ENCODE measurements around the gene SDF4. TPM values are rescaled to one million over a fixed set of nuclear protein-coding genes. Genes with fewer than 3 reads are reported as not detected.
"Not testable (repeated sequence)": the region's sequence is repeated elsewhere in the genome, so short reads cannot be mapped to it uniquely, and the experiment has no call there.

The SDF4 gene
- total and polyA plus RNA-seq, 2 donors (not counting 1 experiment from before 2014, with no cell fraction given): 127 to 133 TPM

GRCh38 chr1:1250786-1251284 is 19.0 kb upstream of the SDF4 start:
- Histone ChIP-seq H3K36me3 (ENCODE audit: control insufficient read depth, insufficient read depth, low read length) (peaks cover 17% of the 10 kb centered on the region), H2AFZ (ENCODE audit: low read length) (no peak overlapping the region), H3K79me2 (ENCODE audit: control insufficient read depth, insufficient read depth, low read length) (no peaks in the 10 kb centered on the region), H3K4me1 (ENCODE audit: control insufficient read depth, extremely low read depth, insufficient read depth, low read length) (no peaks in the 10 kb centered on the region), H3K4me3 (replicated peaks in 1 of 4; ENCODE audit: control extremely low read depth in 1 of 4, insufficient read depth in 1 of 4, low read depth in 3 of 4, low read length in 4 of 4) (no peak overlapping the region), H4K20me1 (ENCODE audit: control insufficient read depth, extremely low read depth, insufficient read depth, low read length) (no peaks in the 10 kb centered on the region), H3K9ac (ENCODE audit: insufficient read depth, low read length) (no peak overlapping the region), H3K4me2 (ENCODE audit: extremely low read depth, insufficient read depth, low read length) (no peak overlapping the region), H3K27me3 (ENCODE audit: control insufficient read depth, insufficient read depth, low read length) (no peaks in the 10 kb centered on the region), H3K27ac (ENCODE audit: insufficient read depth, low read length) (no peak overlapping the region), H3K9me3 (ENCODE audit: control insufficient read depth, insufficient read depth, low read depth, low read length) (no peaks in the 10 kb centered on the region)
- no peak for TF ChIP-seq EZH2 (IDR thresholded peaks at IDR 0.05; ENCODE audit: low read length, missing control alignments)
- TF ChIP-seq CTCF (conservative IDR thresholded peaks at IDR 0.05 in 1 of 2, IDR thresholded peaks at IDR 0.05 in 1 of 2; ENCODE audit: low read depth in 1 of 2, low read length in 2 of 2): no peak
- DNase-seq (ENCODE audit: low read depth in 2 of 2): no peak

GRCh38 chr1:1248009-1248913 is 16.5 kb upstream of the SDF4 start:
- not testable (repeated sequence) for H2AFZ ChIP-seq (ENCODE audit: low read length); H3K4me1 ChIP-seq (ENCODE audit: control insufficient read depth, extremely low read depth, insufficient read depth, low read length); H3K4me2 ChIP-seq (ENCODE audit: extremely low read depth, insufficient read depth, low read length); DNase-seq (ENCODE audit: low read depth in 2 of 2); H3K79me2 ChIP-seq (ENCODE audit: control insufficient read depth, insufficient read depth, low read length); H3K9ac ChIP-seq (ENCODE audit: insufficient read depth, low read length); H3K9me3 ChIP-seq (ENCODE audit: control insufficient read depth, insufficient read depth, low read depth, low read length); H3K27ac ChIP-seq (ENCODE audit: insufficient read depth, low read length); H4K20me1 ChIP-seq (ENCODE audit: control insufficient read depth, extremely low read depth, insufficient read depth, low read length); H3K4me3 ChIP-seq (replicated peaks in 1 of 4; ENCODE audit: control extremely low read depth in 1 of 4, insufficient read depth in 1 of 4, low read depth in 3 of 4, low read length in 4 of 4); H3K36me3 ChIP-seq (ENCODE audit: control insufficient read depth, insufficient read depth, low read length); H3K27me3 ChIP-seq (ENCODE audit: control insufficient read depth, insufficient read depth, low read length)

- Histone ChIP-seq H3K9ac (ENCODE audit: insufficient read depth, low read length) (no peak overlapping the region), H3K4me3 (replicated peaks in 1 of 4; ENCODE audit: control extremely low read depth in 1 of 4, insufficient read depth in 1 of 4, low read depth in 3 of 4, low read length in 4 of 4) (no peak overlapping the region), H4K20me1 (ENCODE audit: control insufficient read depth, extremely low read depth, insufficient read depth, low read length) (no peaks in the 10 kb centered on the region), H3K36me3 (ENCODE audit: control insufficient read depth, insufficient read depth, low read length) (no peaks in the 10 kb centered on the region), H3K4me2 (ENCODE audit: extremely low read depth, insufficient read depth, low read length) (no peak overlapping the region), H3K9me3 (ENCODE audit: control insufficient read depth, insufficient read depth, low read depth, low read length) (no peaks in the 10 kb centered on the region), H3K79me2 (ENCODE audit: control insufficient read depth, insufficient read depth, low read length) (no peaks in the 10 kb centered on the region), H3K27me3 (ENCODE audit: control insufficient read depth, insufficient read depth, low read length) (no peaks in the 10 kb centered on the region), H2AFZ (ENCODE audit: low read length) (no peak overlapping the region), H3K27ac (ENCODE audit: insufficient read depth, low read length) (no peak overlapping the region), H3K4me1 (ENCODE audit: control insufficient read depth, extremely low read depth, insufficient read depth, low read length) (no peaks in the 10 kb centered on the region)
- TF ChIP-seq EZH2 (IDR thresholded peaks at IDR 0.05; ENCODE audit: low read length, missing control alignments) (no peak), CTCF (conservative IDR thresholded peaks at IDR 0.05 in 1 of 2, IDR thresholded peaks at IDR 0.05 in 1 of 2; ENCODE audit: low read depth in 1 of 2, low read length in 2 of 2) (no peak)
- no peak for DNase-seq (ENCODE audit: low read depth in 2 of 2)
These were observed 15.6 kb upstream of the SDF4 start for GRCh38 chr1:1247341-1247913.

Data from fibroblast of lung (primary cell).